A673 (cell line): ENCODE measurements around the gene OR6S1.

Source experiments
- EZH2 ChIP-seq: fragments of 200-600 bp; sonication (generic); IDR thresholded peaks from 2 replicates; pipeline ENCODE4 v1.6.1; 2017; ENCODE audit warnings: borderline replicate concordance, low read depth, mild to moderate bottlenecking, mixed read lengths, antibody characterized with exemption, low read length; ENCODE audit not compliant: poor library complexity, severe bottlenecking
- TF ChIP-seq, protein P1 (sequence below): fragments of 300-800, 200-600 bp; sonication (generic); conservative IDR thresholded peaks from 2 replicates; pipeline ENCODE4 v1.5.1; 2017; ENCODE audit warnings: low read depth, mild to moderate bottlenecking, antibody characterized with exemption, low read length, moderate library complexity, mixed read lengths

DNA sequence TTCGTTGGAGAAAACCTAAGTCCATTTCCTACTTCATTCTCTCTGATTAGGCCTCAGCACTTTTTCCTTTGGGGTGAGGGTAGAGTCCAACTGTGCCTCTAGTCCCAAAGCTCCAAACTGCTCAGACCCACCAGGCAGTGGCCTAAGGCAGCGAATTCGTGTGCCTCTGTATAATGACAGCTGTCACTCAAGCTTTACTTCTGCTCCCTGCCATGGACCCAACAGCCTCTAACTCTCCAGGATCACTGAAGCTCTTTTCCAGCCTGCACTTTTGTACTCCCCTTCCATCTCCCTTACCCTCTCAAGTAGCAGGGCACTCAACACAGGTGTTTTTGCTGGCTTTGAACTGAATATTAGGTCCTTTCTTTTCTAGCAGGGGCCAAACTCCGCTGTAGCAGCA, 14.8 kb upstream of the OR6S1 start:
- no peak for TF ChIP-seq EZH2
- TF ChIP-seq, protein P1, sequence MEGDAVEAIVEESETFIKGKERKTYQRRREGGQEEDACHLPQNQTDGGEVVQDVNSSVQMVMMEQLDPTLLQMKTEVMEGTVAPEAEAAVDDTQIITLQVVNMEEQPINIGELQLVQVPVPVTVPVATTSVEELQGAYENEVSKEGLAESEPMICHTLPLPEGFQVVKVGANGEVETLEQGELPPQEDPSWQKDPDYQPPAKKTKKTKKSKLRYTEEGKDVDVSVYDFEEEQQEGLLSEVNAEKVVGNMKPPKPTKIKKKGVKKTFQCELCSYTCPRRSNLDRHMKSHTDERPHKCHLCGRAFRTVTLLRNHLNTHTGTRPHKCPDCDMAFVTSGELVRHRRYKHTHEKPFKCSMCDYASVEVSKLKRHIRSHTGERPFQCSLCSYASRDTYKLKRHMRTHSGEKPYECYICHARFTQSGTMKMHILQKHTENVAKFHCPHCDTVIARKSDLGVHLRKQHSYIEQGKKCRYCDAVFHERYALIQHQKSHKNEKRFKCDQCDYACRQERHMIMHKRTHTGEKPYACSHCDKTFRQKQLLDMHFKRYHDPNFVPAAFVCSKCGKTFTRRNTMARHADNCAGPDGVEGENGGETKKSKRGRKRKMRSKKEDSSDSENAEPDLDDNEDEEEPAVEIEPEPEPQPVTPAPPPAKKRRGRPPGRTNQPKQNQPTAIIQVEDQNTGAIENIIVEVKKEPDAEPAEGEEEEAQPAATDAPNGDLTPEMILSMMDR: no peak
